Astrocyte of the cerebellum (primary cell): ENCODE measurements around the gene PDGFRB.

Experiments used
- DNase-seq: peaks from one replicate; pipeline ENCODE4 v3.0.0-alpha.2; 2011; ENCODE audit warnings: low read depth
- H3K4me3 ChIP-seq: 2 replicates; pipeline ENCODE4 v1.5.1; 2011; ENCODE audit warnings: mild to moderate bottlenecking, low read depth, low read length, moderate library complexity
- in situ Hi-C: cut with HindIII; loops from 2 replicates; pipeline ENCODE4 v1.10.0; 2017; ENCODE audit warnings: low sequenced_read_pairs
- TF ChIP-seq, protein P1 (sequence below): IDR thresholded peaks from 2 replicates; pipeline ENCODE4 v1.5.1; 2012; ENCODE audit warnings: low read length, low read depth, moderate library complexity, mild to moderate bottlenecking; ENCODE audit errors: missing control alignments

PDGFRB gene

GRCh38 chr5:150143350-150144245 lies 12.0 kb downstream of the PDGFRB start:
- peak; percentile 69 for DNase-seq
- in situ Hi-C loops = no loop called here
- TF ChIP-seq, protein P1, sequence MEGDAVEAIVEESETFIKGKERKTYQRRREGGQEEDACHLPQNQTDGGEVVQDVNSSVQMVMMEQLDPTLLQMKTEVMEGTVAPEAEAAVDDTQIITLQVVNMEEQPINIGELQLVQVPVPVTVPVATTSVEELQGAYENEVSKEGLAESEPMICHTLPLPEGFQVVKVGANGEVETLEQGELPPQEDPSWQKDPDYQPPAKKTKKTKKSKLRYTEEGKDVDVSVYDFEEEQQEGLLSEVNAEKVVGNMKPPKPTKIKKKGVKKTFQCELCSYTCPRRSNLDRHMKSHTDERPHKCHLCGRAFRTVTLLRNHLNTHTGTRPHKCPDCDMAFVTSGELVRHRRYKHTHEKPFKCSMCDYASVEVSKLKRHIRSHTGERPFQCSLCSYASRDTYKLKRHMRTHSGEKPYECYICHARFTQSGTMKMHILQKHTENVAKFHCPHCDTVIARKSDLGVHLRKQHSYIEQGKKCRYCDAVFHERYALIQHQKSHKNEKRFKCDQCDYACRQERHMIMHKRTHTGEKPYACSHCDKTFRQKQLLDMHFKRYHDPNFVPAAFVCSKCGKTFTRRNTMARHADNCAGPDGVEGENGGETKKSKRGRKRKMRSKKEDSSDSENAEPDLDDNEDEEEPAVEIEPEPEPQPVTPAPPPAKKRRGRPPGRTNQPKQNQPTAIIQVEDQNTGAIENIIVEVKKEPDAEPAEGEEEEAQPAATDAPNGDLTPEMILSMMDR = no peak
- no peak overlapping the region for H3K4me3 ChIP-seq

DNA sequence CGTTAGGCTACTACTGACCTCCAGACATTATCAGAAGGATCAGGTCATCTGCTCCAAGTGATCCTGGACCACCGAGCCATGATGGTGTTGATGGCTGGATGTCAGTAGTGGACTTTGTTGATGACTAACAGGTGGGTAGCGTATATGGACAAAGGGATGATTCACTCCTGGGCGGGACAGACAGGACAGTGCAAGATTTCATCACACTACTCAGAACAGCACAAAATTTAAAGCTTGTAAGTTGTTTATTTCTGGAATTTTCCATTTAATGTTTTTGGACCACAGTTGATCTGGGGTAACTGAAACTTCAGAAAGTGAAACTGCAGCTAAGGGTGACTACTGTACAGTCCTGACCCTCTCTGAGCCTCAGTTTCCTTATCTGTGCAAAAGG lies 12.7 kb downstream of the PDGFRB start:
- DNase-seq = peak; percentile 49
- TF ChIP-seq, protein P1 = no peak
- no peak overlapping the region for H3K4me3 ChIP-seq
- in situ Hi-C loops = no loop called here

GRCh38 chr5:150142185-150142958 lies 13.3 kb downstream of the PDGFRB start:
- no peak overlapping the region for H3K4me3 ChIP-seq
- DNase-seq = no peak
- TF ChIP-seq, protein P1 = no peak
- in situ Hi-C loops = no loop called here

DNA sequence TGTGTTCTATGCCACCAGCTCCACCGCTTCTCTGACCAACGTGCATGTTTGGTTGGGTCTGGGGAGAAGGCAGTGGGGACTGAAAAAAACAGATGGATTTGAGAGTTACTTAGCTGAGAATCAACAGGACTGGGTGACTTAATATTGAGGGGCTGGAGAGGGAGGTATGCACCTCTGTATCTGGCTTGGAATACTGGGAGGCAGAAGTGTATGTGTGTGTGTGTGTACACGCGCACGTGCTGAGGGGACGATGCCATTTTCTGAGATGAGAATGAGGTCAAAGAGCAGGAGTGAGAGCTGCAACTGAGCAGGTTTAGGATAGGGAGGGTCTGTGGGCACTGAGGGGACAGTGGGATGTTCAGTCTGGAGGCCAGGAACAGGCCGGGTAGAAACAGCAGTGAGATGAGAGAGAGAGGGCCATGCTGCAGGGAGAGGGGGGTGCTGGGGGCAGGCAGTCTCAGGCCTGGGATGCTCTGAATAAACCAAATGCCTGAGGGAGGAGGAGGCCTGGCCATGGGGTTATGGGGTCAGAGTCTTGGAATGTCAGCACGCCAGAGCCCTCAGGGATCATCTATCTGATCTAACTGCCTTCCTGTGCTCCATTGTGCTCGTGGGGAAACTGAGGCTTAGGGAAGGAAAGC lies 14.0 kb downstream of the PDGFRB start:
- TF ChIP-seq, protein P1 = no peak
- in situ Hi-C loops = no loop called here
- no peak overlapping the region for H3K4me3 ChIP-seq
- DNase-seq = no peak

DNA sequence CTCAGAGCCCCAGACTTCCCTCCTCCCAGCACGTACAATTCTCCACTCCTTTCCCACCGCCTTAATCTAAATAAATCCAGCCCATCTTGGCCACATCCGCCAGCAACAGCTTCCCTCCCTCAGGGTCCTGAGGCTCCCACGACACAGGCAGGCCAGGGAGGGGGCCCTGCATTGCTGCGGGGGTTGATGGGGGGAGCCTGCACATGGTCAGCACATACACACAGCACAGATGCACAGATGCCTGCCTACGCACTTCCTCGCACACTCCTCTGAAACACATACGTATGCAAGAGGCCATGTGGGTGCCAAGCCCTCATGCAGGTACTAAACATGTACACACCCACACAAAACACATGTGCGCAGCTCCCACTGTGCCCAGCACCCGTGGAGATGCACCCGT lies 14.8 kb downstream of the PDGFRB start:
- H3K4me3 ChIP-seq = no peak overlapping the region
- peak; percentile 18 for DNase-seq
- in situ Hi-C loops = no loop called here
- TF ChIP-seq, protein P1 = no peak

DNA sequence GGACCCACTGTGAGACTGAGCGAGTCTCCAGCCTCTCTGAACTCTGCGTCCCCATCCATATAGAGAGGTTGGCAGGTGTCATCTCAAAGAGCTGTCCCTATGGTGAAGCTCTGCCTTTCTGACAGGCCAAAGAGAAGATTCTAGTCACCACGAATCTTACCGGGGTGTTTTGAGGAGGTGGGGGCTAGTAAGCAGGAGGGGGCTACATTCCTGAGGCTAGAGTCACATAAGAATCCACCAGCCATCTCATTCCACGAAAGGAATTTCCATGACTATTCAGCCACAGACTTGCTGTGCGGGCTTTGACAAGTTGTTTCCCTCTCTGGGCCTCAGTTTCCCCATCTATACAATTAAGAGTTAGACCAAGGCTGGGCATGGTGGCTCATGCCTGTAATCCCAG lies 16.3 kb downstream of the PDGFRB start:
- TF ChIP-seq, protein P1 = no peak
- no peak overlapping the region for H3K4me3 ChIP-seq
- in situ Hi-C loops = no loop called here
- peak; percentile 55 for DNase-seq
